Neural crest cell (in vitro differentiated cells): Measurements from ENCODE around the gene EFNB3. TPM values are rescaled to one million over a fixed set of nuclear protein-coding genes. Genes with fewer than 3 reads are reported as not detected.

Source experiments
- DNase-seq: peaks from one replicate; pipeline ENCODE4 v3.0.0; 2021; ENCODE audit warnings: low read depth, mixed read lengths, low spot score
- H3K27ac Mint-ChIP-seq: one replicate; pipeline ENCODE4 v1.8.0; 2021; ENCODE audit warnings: mild to moderate bottlenecking, mixed read lengths; ENCODE audit not compliant: unreplicated experiment
- H3K27me3 Mint-ChIP-seq: 2 replicates; pipeline ENCODE4 v1.8.0; 2021; ENCODE audit warnings: low read depth, mild to moderate bottlenecking, mixed read lengths
- H3K36me3 Mint-ChIP-seq: 2 replicates; pipeline ENCODE4 v1.8.0; 2021; ENCODE audit warnings: low read depth, mild to moderate bottlenecking, mixed read lengths
- H3K4me1 Mint-ChIP-seq: 2 replicates; pipeline ENCODE4 v1.8.0; 2021; ENCODE audit warnings: mixed read lengths
- H3K4me3 Mint-ChIP-seq: one replicate; pipeline ENCODE4 v1.8.0; 2021; ENCODE audit warnings: mild to moderate bottlenecking, mixed read lengths
- H3K9me3 Mint-ChIP-seq: 2 replicates; pipeline ENCODE4 v1.8.0; 2021; ENCODE audit warnings: mixed read lengths
- total RNA-seq: library from RNA; stranded (reverse); gene quantifications from 2 replicates; pipeline ENCODE4 v1.2.1, GENCODE V29; 2021
- TF ChIP-seq, protein P1 (sequence below): fragments of 200-600 bp; sonication (generic); conservative IDR thresholded peaks from 2 replicates; pipeline ENCODE4 v1.5.0; 2021; ENCODE audit warnings: antibody characterized with exemption, mild to moderate bottlenecking

EFNB3 gene
- total RNA-seq, 1 donor from 2014 or later, result 25.3 TPM

DNA sequence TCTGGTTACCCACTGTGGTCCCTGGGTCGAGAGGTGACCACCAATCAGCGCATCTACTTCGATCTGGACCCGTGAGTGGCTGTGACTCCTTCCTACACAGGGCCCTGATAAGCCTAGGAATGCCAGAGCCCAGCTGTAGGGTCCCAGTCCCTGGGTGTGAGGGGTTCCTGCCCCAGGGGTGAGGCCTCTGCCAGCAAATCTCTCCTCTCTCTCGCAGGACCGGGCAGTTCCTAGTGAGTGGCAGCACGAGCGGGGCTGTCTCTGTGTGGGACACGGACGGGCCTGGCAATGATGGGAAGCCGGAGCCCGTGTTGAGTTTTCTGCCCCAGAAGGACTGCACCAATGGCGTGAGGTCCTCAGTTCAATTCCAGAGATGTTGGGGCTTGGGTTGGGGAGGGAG, 2.2 kb upstream of the EFNB3 start:
- H3K4me3 Mint-ChIP-seq, result no peak overlapping the region
- TF ChIP-seq, protein P1, sequence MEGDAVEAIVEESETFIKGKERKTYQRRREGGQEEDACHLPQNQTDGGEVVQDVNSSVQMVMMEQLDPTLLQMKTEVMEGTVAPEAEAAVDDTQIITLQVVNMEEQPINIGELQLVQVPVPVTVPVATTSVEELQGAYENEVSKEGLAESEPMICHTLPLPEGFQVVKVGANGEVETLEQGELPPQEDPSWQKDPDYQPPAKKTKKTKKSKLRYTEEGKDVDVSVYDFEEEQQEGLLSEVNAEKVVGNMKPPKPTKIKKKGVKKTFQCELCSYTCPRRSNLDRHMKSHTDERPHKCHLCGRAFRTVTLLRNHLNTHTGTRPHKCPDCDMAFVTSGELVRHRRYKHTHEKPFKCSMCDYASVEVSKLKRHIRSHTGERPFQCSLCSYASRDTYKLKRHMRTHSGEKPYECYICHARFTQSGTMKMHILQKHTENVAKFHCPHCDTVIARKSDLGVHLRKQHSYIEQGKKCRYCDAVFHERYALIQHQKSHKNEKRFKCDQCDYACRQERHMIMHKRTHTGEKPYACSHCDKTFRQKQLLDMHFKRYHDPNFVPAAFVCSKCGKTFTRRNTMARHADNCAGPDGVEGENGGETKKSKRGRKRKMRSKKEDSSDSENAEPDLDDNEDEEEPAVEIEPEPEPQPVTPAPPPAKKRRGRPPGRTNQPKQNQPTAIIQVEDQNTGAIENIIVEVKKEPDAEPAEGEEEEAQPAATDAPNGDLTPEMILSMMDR, result no peak
- peak overlapping the region; percentile 96 for H3K27ac Mint-ChIP-seq
- no peak for DNase-seq
- peaks cover 41% of the 10 kb centered on the region for H3K4me1 Mint-ChIP-seq
- no peaks in the 10 kb centered on the region for H3K9me3 Mint-ChIP-seq
- peaks cover 5% of the 10 kb centered on the region for H3K36me3 Mint-ChIP-seq
- H3K27me3 Mint-ChIP-seq, result peaks cover 15% of the 10 kb centered on the region

DNA sequence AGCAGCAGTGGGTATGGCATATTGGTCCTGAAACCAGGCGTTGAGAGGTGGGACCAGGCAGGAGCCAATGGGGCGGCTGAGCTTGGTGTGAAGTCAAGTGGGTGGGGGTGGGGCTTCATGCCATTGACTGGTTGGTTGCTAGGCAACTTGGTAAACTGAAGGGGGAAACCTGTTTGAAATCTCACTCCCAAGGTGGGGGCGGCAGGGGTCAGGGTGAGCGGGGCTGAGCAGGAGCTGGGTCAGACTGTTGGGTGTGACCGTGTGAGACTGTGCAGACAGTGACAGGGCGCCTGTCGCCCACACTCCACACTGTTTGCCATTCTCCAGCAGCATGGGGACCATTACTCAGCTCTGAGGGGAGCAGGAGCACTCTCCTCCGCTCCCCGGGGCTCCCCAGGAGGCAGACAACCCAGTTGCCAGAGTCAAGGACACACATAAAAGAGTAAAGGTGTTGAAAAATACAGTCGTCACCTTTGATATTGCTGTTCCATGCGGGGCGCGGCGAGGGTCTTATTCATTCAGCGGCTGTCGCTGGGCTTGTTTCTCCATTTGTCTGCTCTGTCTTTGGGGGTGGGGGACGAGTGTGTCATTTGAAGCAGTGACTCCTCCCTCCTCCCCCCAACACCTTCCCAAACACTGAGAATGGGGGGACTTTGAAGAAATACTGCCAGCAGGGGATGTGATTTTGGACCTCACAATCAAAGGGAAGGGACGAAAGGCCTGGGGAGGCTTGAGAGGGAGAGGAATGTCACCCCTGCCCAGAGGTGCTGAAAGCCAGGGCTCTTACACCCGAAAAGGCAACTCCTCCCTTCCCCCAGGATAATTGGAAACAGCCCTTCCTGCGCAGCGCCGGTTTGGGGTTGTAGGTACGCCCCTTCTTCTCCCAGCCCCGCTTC, 1.2 kb upstream of the EFNB3 start:
- peaks cover 41% of the 10 kb centered on the region for H3K4me1 Mint-ChIP-seq
- no peaks in the 10 kb centered on the region for H3K9me3 Mint-ChIP-seq
- H3K27me3 Mint-ChIP-seq, result peaks cover 15% of the 10 kb centered on the region
- no peak for DNase-seq
- TF ChIP-seq, protein P1, result no peak
- peaks cover 2% of the 10 kb centered on the region for H3K36me3 Mint-ChIP-seq
- H3K4me3 Mint-ChIP-seq, result peak overlapping the region; percentile 87
- H3K27ac Mint-ChIP-seq, result peak overlapping the region; percentile 96

DNA sequence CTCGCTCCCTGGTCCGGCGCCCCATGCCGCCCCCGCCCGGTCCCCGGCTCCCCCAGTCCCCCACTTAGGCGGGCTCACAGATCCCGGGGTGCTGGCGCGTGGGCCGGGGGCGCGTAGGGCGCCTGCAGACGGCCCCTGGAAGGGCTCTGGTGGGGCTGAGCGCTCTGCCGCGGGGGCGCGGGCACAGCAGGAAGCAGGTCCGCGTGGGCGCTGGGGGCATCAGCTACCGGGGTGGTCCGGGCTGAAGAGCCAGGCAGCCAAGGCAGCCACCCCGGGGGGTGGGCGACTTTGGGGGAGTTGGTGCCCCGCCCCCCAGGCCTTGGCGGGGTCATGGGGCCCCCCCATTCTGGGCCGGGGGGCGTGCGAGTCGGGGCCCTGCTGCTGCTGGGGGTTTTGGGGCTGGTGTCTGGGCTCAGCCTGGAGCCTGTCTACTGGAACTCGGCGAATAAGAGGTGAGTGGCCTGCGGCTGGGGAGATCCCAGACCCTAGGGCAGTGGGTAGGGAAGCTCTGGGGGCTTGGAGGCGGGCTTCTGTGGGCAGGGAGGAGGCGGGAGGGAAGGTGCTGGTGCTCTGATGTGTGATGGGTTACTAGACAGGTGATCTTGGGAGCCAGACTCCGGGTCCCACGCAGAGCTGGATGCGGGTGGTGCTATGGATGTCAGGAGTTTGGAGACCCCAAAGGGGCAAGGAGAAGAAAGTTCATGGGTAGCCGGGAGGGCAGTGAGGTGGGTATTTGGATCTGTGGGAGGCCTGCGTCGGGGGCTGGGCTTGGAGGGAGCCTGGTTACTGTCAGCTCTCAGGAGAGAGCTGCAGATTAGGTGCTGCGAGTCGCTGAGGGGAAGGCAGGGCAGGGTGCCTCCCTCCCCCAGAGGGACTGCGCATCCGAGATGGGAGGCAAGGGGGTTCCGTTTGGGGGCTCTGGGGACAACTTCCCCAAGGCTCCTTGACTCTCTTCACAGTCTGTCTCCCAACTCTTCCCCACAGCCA, 560 bp downstream of the EFNB3 start:
- Mint-ChIP-seq H3K36me3 (peaks cover 2% of the 10 kb centered on the region), H3K4me3 (peak overlapping the region; percentile 94), H3K9me3 (no peaks in the 10 kb centered on the region), H3K27ac (peak overlapping the region; percentile 27), H3K4me1 (peaks cover 46% of the 10 kb centered on the region), H3K27me3 (peaks cover 15% of the 10 kb centered on the region)
- TF ChIP-seq, protein P1, result no peak
- DNase-seq, result no peak

DNA sequence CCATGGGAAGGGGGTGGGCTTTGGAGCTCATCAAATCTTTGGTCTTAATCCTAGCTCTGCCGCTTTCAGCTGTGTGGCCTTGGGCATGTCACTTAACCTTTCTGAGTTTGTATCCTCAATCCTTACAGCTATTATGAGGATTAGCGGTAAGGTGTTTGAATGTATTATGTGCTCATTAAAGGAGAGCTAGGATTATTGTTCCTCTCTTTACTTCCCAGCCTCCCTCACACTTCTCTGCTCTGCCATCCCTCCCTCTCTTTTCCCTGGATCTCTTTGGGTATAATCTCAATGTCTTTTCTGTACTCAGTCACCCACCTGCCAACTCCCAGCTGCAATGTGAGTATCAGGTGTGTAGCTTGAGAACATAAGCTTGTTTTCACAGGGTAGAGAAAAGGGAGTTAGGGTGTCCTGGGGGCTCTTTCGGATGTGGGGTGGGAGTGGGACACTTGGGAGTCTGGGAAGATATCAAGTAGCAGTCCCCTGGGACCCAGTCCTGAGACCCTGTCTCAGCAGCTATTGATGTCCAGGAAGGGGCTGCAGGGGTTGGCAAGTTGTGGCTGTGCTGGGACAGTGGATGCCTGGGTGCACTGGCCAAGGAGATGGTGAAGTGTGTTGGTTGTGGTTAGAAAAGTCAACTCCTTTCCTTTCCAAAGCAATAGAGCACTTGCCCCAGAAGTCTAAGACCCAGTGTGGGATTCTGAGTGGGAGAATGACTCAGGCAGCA, 1.8 kb downstream of the EFNB3 start:
- H3K4me3 Mint-ChIP-seq, result peak overlapping the region; percentile 94
- TF ChIP-seq, protein P1, result no peak

DNA sequence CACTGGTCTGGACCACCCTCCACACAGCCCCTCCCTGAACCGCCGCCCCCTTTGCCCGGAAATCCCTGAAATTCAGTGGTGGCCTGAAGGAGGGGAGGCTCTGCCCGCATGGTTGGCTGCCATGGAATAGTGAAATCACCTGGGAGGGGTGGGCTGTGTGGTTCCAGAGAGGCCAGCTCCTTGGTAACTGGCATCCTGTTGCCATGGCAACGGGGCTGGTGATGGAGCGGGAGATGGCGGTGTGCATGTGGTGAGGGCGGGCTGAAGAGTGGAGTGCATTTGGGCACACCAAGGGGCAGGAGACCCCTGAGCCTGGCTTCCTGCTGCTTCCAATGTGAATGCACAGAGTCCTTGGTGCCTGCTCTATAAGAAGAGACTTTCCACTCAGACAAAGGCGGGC, 2.4 kb downstream of the EFNB3 start:
- Mint-ChIP-seq H3K9me3 (no peaks in the 10 kb centered on the region), H3K27me3 (peaks cover 15% of the 10 kb centered on the region), H3K4me1 (peaks cover 61% of the 10 kb centered on the region), H3K4me3 (peak overlapping the region; percentile 79), H3K36me3 (peaks cover 4% of the 10 kb centered on the region), H3K27ac (no peak overlapping the region)
- no peak for DNase-seq
- TF ChIP-seq, protein P1, result no peak

More for the DNA sequence above, 1.8 kb downstream of the EFNB3 start:
- peaks cover 57% of the 10 kb centered on the region for H3K4me1 Mint-ChIP-seq
- peaks cover 4% of the 10 kb centered on the region for H3K36me3 Mint-ChIP-seq
- no peak overlapping the region for H3K27ac Mint-ChIP-seq
- peaks cover 15% of the 10 kb centered on the region for H3K27me3 Mint-ChIP-seq
- DNase-seq, result no peak
- no peaks in the 10 kb centered on the region for H3K9me3 Mint-ChIP-seq
